Neural progenitor cell (in vitro differentiated cells): ENCODE results near the gene SNX14. TPM values are rescaled to one million over a fixed set of nuclear protein-coding genes. Genes with fewer than 3 reads are reported as not detected.

Experiments used
- DNase-seq: peaks from one replicate; pipeline ENCODE4 v3.0.0-alpha.2; 2016; ENCODE audit warnings: low spot score
- H2AFZ ChIP-seq: fragments of 200-600 bp; sonication (generic); replicated peaks from 2 replicates; pipeline ENCODE4 v1.6.1; 2016; ENCODE audit warnings: antibody characterized with exemption
- H3F3A ChIP-seq: fragments of 200-600 bp; sonication (generic); 2 replicates; pipeline ENCODE4 v1.6.1; 2016; ENCODE audit warnings: antibody characterized with exemption, low read depth
- H3K27ac ChIP-seq: fragments of 200-600 bp; sonication (generic); 2 replicates; pipeline ENCODE4 v1.5.1; 2016; ENCODE audit warnings: mild to moderate bottlenecking
- H3K27me3 ChIP-seq: fragments of 200-600 bp; sonication (generic); 2 replicates; pipeline ENCODE4 v1.6.1; 2016; ENCODE audit warnings: mild to moderate bottlenecking, moderate library complexity
- H3K36me3 ChIP-seq: fragments of 200-600 bp; sonication (generic); 2 replicates; pipeline ENCODE4 v1.5.1; 2016
- H3K4me1 ChIP-seq: fragments of 200-600 bp; sonication (generic); 2 replicates; pipeline ENCODE4 v1.6.1; 2016; ENCODE audit warnings: mixed run types
- H3K4me2 ChIP-seq: fragments of 200-600 bp; sonication (generic); 2 replicates; pipeline ENCODE4 v1.6.1; 2016
- H3K4me3 ChIP-seq: fragments of 200-600 bp; sonication (generic); 2 replicates; pipeline ENCODE4 v1.5.1; 2016
- H3K79me2 ChIP-seq: fragments of 200-600 bp; sonication (generic); 2 replicates; pipeline ENCODE4 v1.6.1; 2016; ENCODE audit warnings: low read depth
- H3K9ac ChIP-seq: fragments of 200-600 bp; sonication (generic); 2 replicates; pipeline ENCODE4 v1.6.1; 2016
- H3K9me3 ChIP-seq: fragments of 200-600 bp; sonication (generic); 2 replicates; pipeline ENCODE4 v1.5.1; 2016; ENCODE audit warnings: low read depth
- H4K20me1 ChIP-seq: fragments of 200-600 bp; sonication (generic); 2 replicates; pipeline ENCODE4 v1.6.1; 2016; ENCODE audit warnings: low read depth
- H3K27ac Mint-ChIP-seq: 3 replicates; pipeline ENCODE4 v1.8.0; 2021; ENCODE audit warnings: mixed read lengths
- H3K27me3 Mint-ChIP-seq: 2 replicates; pipeline ENCODE4 v1.8.0; 2022; ENCODE audit warnings: low read depth, mild to moderate bottlenecking, inconsistent platforms, moderate library complexity, mixed read lengths; ENCODE audit not compliant: insufficient read depth
- H3K36me3 Mint-ChIP-seq: 3 replicates; pipeline ENCODE4 v1.8.0; 2021; ENCODE audit warnings: mixed read lengths
- H3K4me1 Mint-ChIP-seq: 3 replicates; pipeline ENCODE4 v1.8.0; 2021; ENCODE audit warnings: mixed read lengths
- H3K4me3 Mint-ChIP-seq: 3 replicates; pipeline ENCODE4 v1.8.0; 2021; ENCODE audit warnings: mild to moderate bottlenecking, moderate library complexity, mixed read lengths
- H3K9me3 Mint-ChIP-seq: 3 replicates; pipeline ENCODE4 v1.8.0; 2020; ENCODE audit warnings: mixed read lengths
- CTCF ChIP-seq: fragments of 200-600 bp; sonication (generic); IDR thresholded peaks from 2 replicates; pipeline ENCODE4 v1.5.1; 2017; ENCODE audit warnings: antibody characterized with exemption, mild to moderate bottlenecking
- EZH2 ChIP-seq: fragments of 200-600 bp; sonication (generic); IDR thresholded peaks from 2 replicates; pipeline ENCODE4 v1.6.1; 2017; ENCODE audit warnings: antibody characterized with exemption, mild to moderate bottlenecking, moderate library complexity
- EZH2phosphoT487 ChIP-seq: fragments of 200-600 bp; sonication (generic); IDR thresholded peaks from 2 replicates; pipeline ENCODE4 v1.6.1; 2017; ENCODE audit warnings: antibody characterized with exemption
- total RNA-seq: library from RNA; depleted of rRNA; stranded (reverse); fragments of >200 nt; gene quantifications from 2 replicates; pipeline ENCODE4 v1.2.3, GENCODE V29; 2015; ENCODE audit warnings: low replicate concordance

Gene SNX14
- total RNA-seq, 1 donor from 2014 or later = 95.2 TPM

GRCh38 chr6:85581572-85581971 lies 12.1 kb downstream of the SNX14 start:
- Histone ChIP-seq H3K27me3 (no peaks in the 10 kb centered on the region), H3K4me2 (no peak overlapping the region), H3K9me3 (peaks cover 6% of the 10 kb centered on the region), H4K20me1 (no peaks in the 10 kb centered on the region), H3F3A (no peaks in the 10 kb centered on the region), H2AFZ (no peak overlapping the region), H3K4me3 (no peak overlapping the region), H3K27ac (no peak overlapping the region), H3K4me1 (no peaks in the 10 kb centered on the region), H3K9ac (no peak overlapping the region), H3K36me3 (no peaks in the 10 kb centered on the region), H3K79me2 (peaks cover 46% of the 10 kb centered on the region)
- TF ChIP-seq EZH2phosphoT487 (no peak), CTCF (no peak), EZH2 (no peak)
- no peak overlapping the region for H3K4me3 Mint-ChIP-seq
- DNase-seq = no peak
- H3K27me3 Mint-ChIP-seq = no peaks in the 10 kb centered on the region
- no peaks in the 10 kb centered on the region for H3K4me1 Mint-ChIP-seq
- peaks cover 30% of the 10 kb centered on the region for H3K36me3 Mint-ChIP-seq
- H3K9me3 Mint-ChIP-seq = peaks cover 48% of the 10 kb centered on the region
- H3K27ac Mint-ChIP-seq = no peak overlapping the region

GRCh38 chr6:85580878-85581267 lies 12.8 kb downstream of the SNX14 start:
- H3K27me3 Mint-ChIP-seq = no peaks in the 10 kb centered on the region
- H4K20me1 ChIP-seq = no peaks in the 10 kb centered on the region
- H3K4me1 ChIP-seq = no peaks in the 10 kb centered on the region
- H3K27ac ChIP-seq = no peak overlapping the region
- peaks cover 45% of the 10 kb centered on the region for H3K9me3 Mint-ChIP-seq
- H3K36me3 Mint-ChIP-seq = peaks cover 27% of the 10 kb centered on the region
- H3K4me1 Mint-ChIP-seq = no peaks in the 10 kb centered on the region
- no peak overlapping the region for H3K4me3 ChIP-seq
- no peak overlapping the region for H3K9ac ChIP-seq
- H2AFZ ChIP-seq = no peak overlapping the region
- H3K4me2 ChIP-seq = no peak overlapping the region
- H3K9me3 ChIP-seq = peaks cover 6% of the 10 kb centered on the region
- H3K79me2 ChIP-seq = peaks cover 41% of the 10 kb centered on the region
- H3K4me3 Mint-ChIP-seq = no peak overlapping the region
- no peaks in the 10 kb centered on the region for H3K27me3 ChIP-seq
- no peaks in the 10 kb centered on the region for H3K36me3 ChIP-seq
- DNase-seq = no peak
- no peak for TF ChIP-seq EZH2
- H3K27ac Mint-ChIP-seq = no peak overlapping the region
- no peaks in the 10 kb centered on the region for H3F3A ChIP-seq

GRCh38 chr6:85580118-85580877 lies 13.4 kb downstream of the SNX14 start:
- H3K9ac ChIP-seq = no peak overlapping the region
- H3K4me3 Mint-ChIP-seq = no peak overlapping the region
- DNase-seq = no peak
- no peaks in the 10 kb centered on the region for H3K27me3 ChIP-seq
- no peaks in the 10 kb centered on the region for H4K20me1 ChIP-seq
- peaks cover 6% of the 10 kb centered on the region for H3K9me3 ChIP-seq
- H3K4me3 ChIP-seq = no peak overlapping the region
- H3K79me2 ChIP-seq = peaks cover 35% of the 10 kb centered on the region
- H3K4me1 Mint-ChIP-seq = no peaks in the 10 kb centered on the region
- TF ChIP-seq EZH2phosphoT487 (no peak), CTCF (no peak), EZH2 (no peak)
- H3K9me3 Mint-ChIP-seq = peaks cover 40% of the 10 kb centered on the region
- no peaks in the 10 kb centered on the region for H3K27me3 Mint-ChIP-seq
- H3K36me3 Mint-ChIP-seq = peaks cover 25% of the 10 kb centered on the region
- no peak overlapping the region for H3K4me2 ChIP-seq
- H2AFZ ChIP-seq = no peak overlapping the region
- no peaks in the 10 kb centered on the region for H3F3A ChIP-seq
- H3K36me3 ChIP-seq = no peaks in the 10 kb centered on the region
- no peak overlapping the region for H3K27ac Mint-ChIP-seq
- no peak overlapping the region for H3K27ac ChIP-seq
- H3K4me1 ChIP-seq = no peaks in the 10 kb centered on the region

GRCh38 chr6:85579581-85579980 lies 14.1 kb downstream of the SNX14 start:
- no peak overlapping the region for H3K4me3 ChIP-seq
- H3K27me3 ChIP-seq = no peaks in the 10 kb centered on the region
- Mint-ChIP-seq H3K27ac (no peak overlapping the region), H3K4me3 (no peak overlapping the region), H3K4me1 (no peaks in the 10 kb centered on the region), H3K27me3 (no peaks in the 10 kb centered on the region), H3K36me3 (peaks cover 23% of the 10 kb centered on the region), H3K9me3 (peaks cover 34% of the 10 kb centered on the region)
- no peaks in the 10 kb centered on the region for H3F3A ChIP-seq
- no peak for TF ChIP-seq CTCF
- no peak for TF ChIP-seq EZH2
- no peak for TF ChIP-seq EZH2phosphoT487
- no peak overlapping the region for H3K4me2 ChIP-seq
- no peak overlapping the region for H3K9ac ChIP-seq
- H3K9me3 ChIP-seq = peaks cover 6% of the 10 kb centered on the region
- no peaks in the 10 kb centered on the region for H3K4me1 ChIP-seq
- H3K27ac ChIP-seq = no peak overlapping the region
- no peaks in the 10 kb centered on the region for H4K20me1 ChIP-seq
- peaks cover 28% of the 10 kb centered on the region for H3K79me2 ChIP-seq
- no peaks in the 10 kb centered on the region for H3K36me3 ChIP-seq
- no peak overlapping the region for H2AFZ ChIP-seq
- no peak for DNase-seq
